PC-9 (cell line): ENCODE measurements around the gene POLD1. TPM values are rescaled to one million over a fixed set of nuclear protein-coding genes. Genes with fewer than 3 reads are reported as not detected.

ENCODE experiments used
- BruUV-seq: library from RNA; stranded (reverse); fragments of 400-500 nt; replicated peaks from 2 replicates; lab custom pipeline; 2021; lab: Mats Ljungman, UMichigan
- CTCF ChIA-PET: fragments of 300-600 bp; sonication (Branson Sonifier 250); formaldehyde crosslinking; loops from one replicate; lab custom pipeline; 2022; ENCODE audit warnings: antibody characterized with exemption; lab: Charles Lee
- POLR2A ChIA-PET: fragments of 300-600 bp; sonication (Branson Sonifier 250); formaldehyde crosslinking; loops from one replicate; lab custom pipeline; 2022; ENCODE audit warnings: antibody characterized with exemption; ENCODE audit not compliant: unreplicated experiment; lab: Charles Lee
- DNase-seq, 2 experiments: peaks; one replicate each; pipeline versions ENCODE4 v3.0.0 to v3.0.0-alpha.2; 2015 to 2022; ENCODE audit warnings: mixed read lengths in 1 of 2
- H2AFZ ChIP-seq: fragments of 200-600 bp; sonication (generic); 2 replicates; pipeline ENCODE4 v1.8.1; 2017; ENCODE audit warnings: antibody characterized with exemption
- H3F3A ChIP-seq: fragments of 200-600 bp; sonication (generic); 2 replicates; pipeline ENCODE4 v1.8.1; 2017; ENCODE audit warnings: antibody characterized with exemption, mild to moderate bottlenecking, low read depth; ENCODE audit not compliant: insufficient read depth
- H3K27ac ChIP-seq: fragments of 200-600 bp; sonication (generic); 2 replicates; pipeline ENCODE4 v1.6.1; 2016; ENCODE audit warnings: mixed run types
- H3K27me3 ChIP-seq: fragments of 200-600 bp; sonication (generic); 2 replicates; pipeline ENCODE4 v1.6.1; 2016; ENCODE audit warnings: low read depth, mixed run types; ENCODE audit not compliant: insufficient read depth
- H3K36me3 ChIP-seq: fragments of 200-600 bp; sonication (generic); 2 replicates; pipeline ENCODE4 v1.6.1; 2016; ENCODE audit warnings: low read depth, mixed run types
- H3K4me1 ChIP-seq: fragments of 200-600 bp; sonication (generic); replicated peaks from 2 replicates; pipeline ENCODE4 v1.6.1; 2016; ENCODE audit warnings: mixed run types; ENCODE audit not compliant: insufficient read depth
- H3K4me2 ChIP-seq: fragments of 200-600 bp; sonication (generic); 2 replicates; pipeline ENCODE4 v1.6.1; 2017; ENCODE audit warnings: mixed run types
- H3K4me3 ChIP-seq: fragments of 200-600 bp; sonication (generic); 2 replicates; pipeline ENCODE4 v1.6.1; 2016; ENCODE audit warnings: mixed run types
- H3K79me2 ChIP-seq: fragments of 200-600 bp; sonication (generic); 2 replicates; pipeline ENCODE4 v1.6.1; 2017; ENCODE audit warnings: low read depth, mixed run types
- H3K9me2 ChIP-seq: fragments of 200-600 bp; sonication (generic); 2 replicates; pipeline ENCODE4 v1.8.1; 2017; ENCODE audit warnings: mild to moderate bottlenecking; ENCODE audit not compliant: insufficient read depth
- H3K9me3 ChIP-seq: fragments of 200-600 bp; sonication (generic); 2 replicates; pipeline ENCODE4 v1.8.1; 2016; ENCODE audit warnings: low read depth; ENCODE audit not compliant: insufficient read depth
- H4K20me1 ChIP-seq: fragments of 200-600 bp; sonication (generic); 2 replicates; pipeline ENCODE4 v1.8.1; 2017; ENCODE audit not compliant: insufficient read depth
- CTCF ChIP-seq: fragments of 200-600 bp; sonication (generic); conservative IDR thresholded peaks from 2 replicates; pipeline ENCODE4 v1.6.1; 2017; ENCODE audit warnings: mixed run types, antibody characterized with exemption, mild to moderate bottlenecking, moderate library complexity
- EZH2 ChIP-seq: fragments of 200-600 bp; sonication (generic); IDR thresholded peaks from 2 replicates; pipeline ENCODE4 v1.8.0; 2017; ENCODE audit warnings: antibody characterized with exemption, low read depth
- intact Hi-C: fragments of 100-400 bp; cut with micrococcal nuclease; formaldehyde crosslinking; loops from one replicate; pipeline ENCODE4 v1.10.0; 2022; ENCODE audit not compliant: unreplicated experiment
- total RNA-seq: library from RNA; stranded (reverse); gene quantifications from 2 replicates; pipeline ENCODE4 v1.2.3, GENCODE V29; 2021

The POLD1 gene
- total RNA-seq, 1 experiment from 2014 or later = 101 TPM

GRCh38 chr19:50402544-50403301 is 18.6 kb downstream of the POLD1 start:
- Histone ChIP-seq H4K20me1 (peaks cover 6% of the 10 kb centered on the region), H3F3A (peaks cover 10% of the 10 kb centered on the region; the same call in 1 of the 2 replicates), H3K4me3 (no peak overlapping the region), H3K4me1 (no peaks in the 10 kb centered on the region), H3K79me2 (no peaks in the 10 kb centered on the region), H3K36me3 (0 out of 2 replicates have a peak, but pooled peaks cover 15% of the 10 kb centered on the region), H3K9me2 (no peaks in the 10 kb centered on the region), H3K27me3 (no peaks in the 10 kb centered on the region), H3K4me2 (no peak overlapping the region), H3K9me3 (no peaks in the 10 kb centered on the region), H2AFZ (no peak overlapping the region), H3K27ac (no peak overlapping the region)
- CTCF ChIA-PET = no interaction called here
- POLR2A ChIA-PET = interaction anchor here (0.6 kb wide), 1 partner anchor 32 kb away, joined by 3 read pairs; no protein-coding TSS in a partner anchor
- no TSS peak for BruUV-seq
- no peak for DNase-seq
- TF ChIP-seq EZH2 (no peak), CTCF (no peak)
- intact Hi-C loops = no loop called here

DNA sequence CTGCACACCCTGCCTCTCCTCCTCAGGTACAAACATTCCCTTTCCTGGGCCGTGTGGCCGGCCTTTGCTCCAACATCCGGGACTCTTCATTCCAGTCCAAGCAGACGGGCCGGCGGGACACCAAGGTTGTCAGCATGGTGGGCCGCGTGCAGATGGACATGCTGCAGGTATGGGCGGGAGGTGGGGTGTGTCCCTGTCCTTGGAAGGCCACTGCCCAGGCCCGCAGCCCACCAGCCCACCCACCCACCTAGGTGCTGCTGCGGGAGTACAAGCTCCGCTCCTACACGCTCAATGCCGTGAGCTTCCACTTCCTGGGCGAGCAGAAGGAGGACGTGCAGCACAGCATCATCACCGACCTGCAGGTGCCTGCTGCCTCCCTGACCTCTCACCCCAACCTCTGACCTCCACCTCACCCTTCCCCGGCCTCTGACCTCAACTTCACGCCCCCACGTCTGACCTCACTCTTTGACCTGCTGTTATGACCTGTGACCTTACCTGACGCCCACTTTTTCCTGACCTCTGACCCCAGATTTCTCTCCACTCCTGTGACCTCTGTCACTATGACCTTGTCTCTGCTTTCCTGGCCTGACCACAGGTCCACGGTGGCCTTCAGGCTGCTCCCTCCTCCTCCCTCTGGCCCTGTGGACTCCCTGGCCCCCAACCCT is 22.1 kb downstream of the POLD1 start:
- Histone ChIP-seq H3K4me3 (no peak overlapping the region), H3F3A (peaks cover 6% of the 10 kb centered on the region; the same call in 1 of the 2 replicates), H4K20me1 (no peaks in the 10 kb centered on the region), H3K4me2 (no peak overlapping the region), H3K36me3 (0 out of 2 replicates have a peak, but pooled peaks cover 15% of the 10 kb centered on the region), H3K27me3 (no peaks in the 10 kb centered on the region), H3K9me3 (no peaks in the 10 kb centered on the region), H3K9me2 (no peaks in the 10 kb centered on the region), H3K79me2 (no peaks in the 10 kb centered on the region), H3K4me1 (no peaks in the 10 kb centered on the region), H3K27ac (no peak overlapping the region), H2AFZ (no peak overlapping the region)
- TF ChIP-seq CTCF (no peak), EZH2 (no peak)
- ChIA-PET POLR2A (no interaction called here), CTCF (no interaction called here)
- DNase-seq = no peak
- intact Hi-C loops = no loop called here
- BruUV-seq = no TSS peak

DNA sequence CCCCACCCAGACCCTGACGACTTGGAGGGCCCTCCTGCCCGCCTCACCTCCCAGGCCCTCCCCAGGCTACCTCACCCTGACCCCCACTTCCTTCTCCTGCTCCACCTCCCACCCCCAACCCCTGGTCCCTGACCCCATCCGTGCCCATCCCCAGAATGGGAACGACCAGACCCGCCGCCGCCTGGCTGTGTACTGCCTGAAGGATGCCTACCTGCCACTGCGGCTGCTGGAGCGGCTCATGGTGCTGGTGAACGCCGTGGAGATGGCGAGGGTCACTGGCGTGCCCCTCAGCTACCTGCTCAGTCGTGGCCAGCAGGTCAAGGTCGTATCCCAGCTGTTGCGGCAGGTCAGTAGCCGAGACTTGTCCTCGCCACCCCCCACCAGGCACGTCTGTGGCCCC is 22.7 kb downstream of the POLD1 start:
- Histone ChIP-seq H3K4me1 (no peaks in the 10 kb centered on the region), H3F3A (peaks cover 6% of the 10 kb centered on the region; the same call in 1 of the 2 replicates), H3K36me3 (0 out of 2 replicates have a peak, but pooled peaks cover 15% of the 10 kb centered on the region), H3K27ac (no peak overlapping the region), H2AFZ (no peak overlapping the region), H3K4me3 (no peak overlapping the region), H3K27me3 (no peaks in the 10 kb centered on the region), H3K4me2 (no peak overlapping the region), H3K9me2 (no peaks in the 10 kb centered on the region), H3K9me3 (no peaks in the 10 kb centered on the region), H4K20me1 (no peaks in the 10 kb centered on the region), H3K79me2 (no peaks in the 10 kb centered on the region)
- POLR2A ChIA-PET = no interaction called here
- TF ChIP-seq EZH2 = no peak
- no peak for TF ChIP-seq CTCF
- DNase-seq = no peak
- BruUV-seq = no TSS peak
- intact Hi-C loops = no loop called here
- CTCF ChIA-PET = no interaction called here
